Stimulated activated CD8-positive, alpha-beta memory T cell treated with anti-CD3 and anti-CD28 coated beads, Interleukin-4, amount 100 ng/mL, for 48 hours (primary cell): ENCODE measurements around the gene PAX2.

Experiments
- DNase-seq: peaks from one replicate; pipeline ENCODE4 v3.0.0-alpha.2; 2020

The PAX2 gene

DNA sequence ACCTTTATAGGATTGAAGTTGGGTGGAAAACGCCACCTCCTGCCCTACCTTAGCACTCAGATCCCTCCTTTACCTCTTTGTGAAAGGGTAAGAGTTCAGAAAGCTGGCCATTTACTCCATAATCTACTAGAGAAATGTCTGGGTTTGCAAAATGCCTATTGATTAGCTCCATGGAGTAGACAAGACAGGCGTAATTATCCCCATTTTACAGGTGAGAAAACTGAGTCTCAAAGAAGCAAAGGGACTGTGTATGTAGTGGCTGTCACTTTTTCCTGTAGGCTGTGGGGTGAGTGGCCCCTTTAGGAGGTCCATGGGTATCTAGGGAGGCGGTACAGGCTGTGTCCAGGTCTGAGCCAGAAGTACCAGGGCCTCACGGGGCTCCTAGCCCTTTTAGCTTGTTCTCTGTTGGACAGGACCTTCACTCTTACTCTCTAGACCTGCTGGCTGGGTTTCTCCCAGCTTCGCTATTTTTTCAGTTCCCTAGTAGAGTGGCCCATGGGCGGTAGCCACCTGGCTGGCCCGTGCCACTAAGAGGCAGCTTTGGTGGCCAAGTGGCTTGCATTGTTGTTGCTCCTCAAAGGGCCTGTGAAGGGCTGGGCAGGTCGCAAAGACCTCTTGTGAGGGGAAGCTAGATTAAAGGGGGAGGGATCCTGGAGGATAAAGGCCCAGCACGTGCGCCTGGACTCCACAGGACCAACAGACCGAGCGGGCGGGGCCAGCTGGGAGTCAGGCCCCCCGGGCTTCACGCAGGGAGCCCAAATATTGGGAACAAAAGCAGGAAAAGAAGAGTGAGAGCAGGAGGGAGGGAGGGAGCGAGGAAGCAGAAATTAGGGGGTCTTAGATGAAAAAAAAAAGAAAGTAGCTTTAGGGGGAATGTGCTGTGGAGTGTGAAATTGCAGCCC, 4.7 kb upstream of the PAX2 start:
- no peak for DNase-seq

DNA sequence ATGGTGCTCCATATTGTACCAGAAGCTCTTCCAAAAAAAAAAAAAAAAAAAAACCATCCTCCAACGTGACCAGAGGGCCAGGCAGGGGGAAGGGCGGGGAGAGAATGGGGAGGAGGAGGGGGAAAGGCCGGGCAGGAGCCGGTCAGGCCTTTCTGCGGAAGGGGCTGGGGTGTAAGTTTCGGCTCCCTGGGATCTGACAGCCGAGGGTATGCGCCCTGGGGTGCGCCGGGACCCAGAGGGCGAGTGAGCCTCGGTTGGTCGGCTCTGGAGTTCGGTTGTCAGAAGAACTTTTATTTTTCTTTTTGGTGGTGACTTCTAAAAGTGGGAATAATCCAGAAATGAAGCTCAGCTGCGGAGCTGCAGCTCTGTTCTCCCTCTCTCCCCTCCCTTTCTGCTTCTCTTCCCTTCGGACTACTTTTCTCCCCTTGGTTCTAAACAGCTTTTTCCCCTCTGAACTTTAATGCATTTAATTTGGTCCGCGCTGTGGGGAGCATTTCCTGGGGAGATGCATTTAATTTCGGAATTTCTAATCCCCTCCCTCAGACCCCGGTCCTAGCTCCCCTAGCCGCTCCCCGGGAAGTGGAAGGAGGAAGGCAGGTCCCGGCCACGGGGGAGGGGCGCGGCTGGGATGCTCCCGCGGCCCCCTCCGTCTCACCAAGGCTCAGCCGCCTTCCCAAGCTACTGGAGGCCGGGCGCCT, 3.9 kb upstream of the PAX2 start:
- DNase-seq: no peak

DNA sequence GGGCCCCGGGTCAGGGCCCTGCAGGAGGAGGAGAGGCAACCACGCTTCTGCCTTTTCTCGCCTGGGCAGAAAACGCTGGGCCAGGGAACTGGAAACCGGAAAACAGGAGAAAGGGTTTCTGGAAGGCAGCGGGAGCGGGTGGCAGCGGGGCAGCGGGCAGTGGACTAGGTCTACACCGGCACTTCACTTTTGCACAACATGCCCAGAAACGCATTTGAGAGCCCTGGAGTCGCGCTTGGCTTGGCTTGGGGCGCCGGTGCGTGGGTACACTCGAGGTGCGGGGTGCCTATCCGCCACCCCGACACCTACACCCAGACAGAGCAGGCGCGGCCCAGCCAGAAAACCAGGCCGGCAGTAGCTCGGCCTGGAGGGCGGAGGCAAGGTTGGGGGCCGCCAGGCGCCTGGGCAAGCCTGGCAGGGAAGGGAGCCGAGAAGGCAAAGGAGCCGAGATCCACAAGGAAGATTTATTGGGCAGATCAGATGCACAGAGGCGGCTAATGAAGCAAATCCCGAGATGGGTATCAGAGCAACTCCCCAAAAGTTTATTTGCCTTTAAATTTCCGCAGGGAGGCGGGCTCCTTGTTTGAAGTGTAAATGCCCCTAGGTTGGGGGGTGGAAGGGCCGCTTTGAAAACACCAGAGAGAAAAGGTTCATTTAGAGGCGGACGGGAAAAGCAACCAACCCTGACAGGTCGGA, 3.2 kb upstream of the PAX2 start:
- DNase-seq: no peak

DNA sequence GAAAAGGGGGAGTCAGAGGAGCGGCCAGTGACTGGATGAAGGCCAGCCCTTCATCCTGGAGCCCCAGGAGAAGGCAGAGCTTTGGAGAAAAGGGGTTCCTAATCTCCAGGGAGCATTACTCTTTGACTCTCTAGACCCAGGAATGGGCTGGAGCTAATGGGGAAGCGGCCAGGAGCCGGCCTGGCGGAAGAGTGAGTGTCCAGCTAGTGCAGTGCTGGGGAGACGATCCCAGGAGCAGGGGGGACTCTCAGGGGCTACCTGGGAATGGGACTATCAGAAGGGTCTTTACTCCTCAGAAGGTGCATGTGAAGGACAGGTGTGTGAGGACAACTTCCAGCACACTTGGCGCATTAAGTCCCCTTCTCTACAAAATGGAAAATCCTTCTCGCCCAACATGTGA, 2.4 kb upstream of the PAX2 start:
- DNase-seq: no peak

DNA sequence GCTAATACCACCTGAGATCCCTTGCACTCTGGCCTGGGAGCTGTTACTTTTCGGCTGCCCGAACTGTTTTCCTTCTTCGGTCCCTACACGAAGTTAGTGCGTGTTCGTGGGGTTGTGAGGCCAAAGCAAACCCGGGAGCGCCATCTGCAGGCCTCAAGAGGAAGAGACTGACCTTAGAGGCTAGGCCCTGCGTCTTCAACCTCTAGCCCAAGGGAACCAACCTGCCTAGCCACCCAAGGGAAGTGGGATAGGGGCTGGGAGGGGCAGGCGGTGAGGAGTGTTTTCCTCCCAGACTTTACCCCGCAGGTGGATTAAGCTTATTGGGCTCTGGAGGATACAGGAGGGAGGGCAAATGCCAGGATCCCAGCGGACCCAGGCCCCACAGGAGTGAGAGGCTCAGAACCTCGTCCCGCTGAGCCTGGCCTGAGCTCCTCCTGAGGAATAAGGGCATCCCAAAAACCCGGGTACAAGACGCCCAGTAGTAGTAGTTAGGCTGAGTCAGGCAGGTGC, 1.7 kb upstream of the PAX2 start:
- DNase-seq: peak; percentile 66

DNA sequence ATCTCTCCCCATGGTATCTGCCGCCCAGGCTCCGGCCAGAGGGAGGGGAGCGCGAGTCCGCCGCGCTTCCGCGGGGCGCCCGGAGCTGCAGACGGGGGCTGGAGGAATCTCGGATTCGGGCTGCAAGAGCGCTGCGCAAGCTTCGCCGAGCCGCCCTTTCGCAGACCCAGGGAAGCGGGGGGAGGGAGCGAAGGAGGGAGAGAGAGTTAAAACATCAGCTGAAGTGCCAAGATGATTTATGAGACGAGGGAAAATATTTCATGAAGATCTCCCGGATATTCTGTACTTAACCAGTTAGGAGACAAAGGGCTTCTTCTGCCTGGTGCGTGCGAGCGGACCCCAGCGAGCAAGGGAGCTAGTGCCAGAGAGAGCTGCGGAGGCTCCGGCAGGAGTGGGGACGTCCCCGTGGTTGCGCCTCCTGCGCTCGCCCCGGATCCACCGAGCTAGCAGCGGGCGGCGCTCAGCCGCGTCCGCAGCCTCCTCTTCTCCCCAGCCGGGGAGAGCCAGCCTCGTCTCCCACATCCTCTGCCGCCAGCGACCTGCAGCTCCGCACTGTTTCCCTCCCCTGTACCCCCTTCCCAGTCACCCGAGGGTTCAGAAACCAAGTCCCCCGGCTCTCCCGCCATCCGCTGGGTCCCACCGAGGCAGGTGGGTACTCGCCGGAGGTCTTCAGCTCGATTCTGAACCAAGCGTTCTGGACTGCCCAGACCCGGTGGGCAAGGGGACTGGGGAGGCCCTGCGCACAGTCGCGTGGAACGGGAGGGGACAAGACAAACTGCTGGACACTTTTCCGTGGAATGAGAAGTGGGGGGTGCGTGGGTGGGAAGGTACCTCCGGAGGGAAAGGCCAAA, 1.0 kb upstream of the PAX2 start:
- DNase-seq: no peak

DNA sequence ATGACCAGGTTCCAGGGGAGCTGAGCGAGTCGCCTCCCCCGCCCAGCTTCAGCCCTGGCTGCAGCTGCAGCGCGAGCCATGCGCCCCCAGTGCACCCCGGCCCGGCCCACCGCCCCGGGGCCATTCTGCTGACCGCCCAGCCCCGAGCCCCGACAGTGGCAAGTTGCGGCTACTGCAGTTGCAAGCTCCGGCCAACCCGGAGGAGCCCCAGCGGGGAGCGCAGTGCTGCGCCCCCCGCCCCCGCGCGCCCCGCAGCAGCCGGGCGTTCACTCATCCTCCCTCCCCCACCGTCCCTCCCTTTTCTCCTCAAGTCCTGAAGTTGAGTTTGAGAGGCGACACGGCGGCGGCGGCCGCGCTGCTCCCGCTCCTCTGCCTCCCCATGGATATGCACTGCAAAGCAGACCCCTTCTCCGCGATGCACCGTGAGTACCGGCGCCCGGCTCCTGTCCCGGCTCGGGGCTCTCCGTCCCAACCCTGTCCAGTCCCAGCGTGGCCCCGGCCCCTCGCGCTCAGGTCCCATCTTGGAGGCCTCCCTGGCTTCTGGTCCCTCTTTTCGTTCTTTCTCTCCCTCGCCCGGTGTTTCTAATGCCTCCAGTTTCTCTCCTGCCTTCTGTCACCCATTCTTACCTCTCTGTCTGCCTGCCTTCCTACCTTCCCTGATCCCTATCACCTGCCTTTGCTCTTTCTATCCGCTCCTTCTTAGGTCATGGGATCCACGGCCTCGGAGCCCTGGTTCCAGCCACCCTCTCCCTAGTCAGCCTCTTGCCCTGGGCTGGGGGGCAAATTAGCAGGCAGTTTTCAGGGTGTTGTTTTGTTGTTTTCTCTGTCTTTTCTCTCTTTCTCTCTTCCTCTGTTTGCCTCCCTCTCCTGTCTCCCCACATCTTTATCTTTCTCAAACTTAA, 751 bp downstream of the PAX2 start:
- DNase-seq: no peak

DNA sequence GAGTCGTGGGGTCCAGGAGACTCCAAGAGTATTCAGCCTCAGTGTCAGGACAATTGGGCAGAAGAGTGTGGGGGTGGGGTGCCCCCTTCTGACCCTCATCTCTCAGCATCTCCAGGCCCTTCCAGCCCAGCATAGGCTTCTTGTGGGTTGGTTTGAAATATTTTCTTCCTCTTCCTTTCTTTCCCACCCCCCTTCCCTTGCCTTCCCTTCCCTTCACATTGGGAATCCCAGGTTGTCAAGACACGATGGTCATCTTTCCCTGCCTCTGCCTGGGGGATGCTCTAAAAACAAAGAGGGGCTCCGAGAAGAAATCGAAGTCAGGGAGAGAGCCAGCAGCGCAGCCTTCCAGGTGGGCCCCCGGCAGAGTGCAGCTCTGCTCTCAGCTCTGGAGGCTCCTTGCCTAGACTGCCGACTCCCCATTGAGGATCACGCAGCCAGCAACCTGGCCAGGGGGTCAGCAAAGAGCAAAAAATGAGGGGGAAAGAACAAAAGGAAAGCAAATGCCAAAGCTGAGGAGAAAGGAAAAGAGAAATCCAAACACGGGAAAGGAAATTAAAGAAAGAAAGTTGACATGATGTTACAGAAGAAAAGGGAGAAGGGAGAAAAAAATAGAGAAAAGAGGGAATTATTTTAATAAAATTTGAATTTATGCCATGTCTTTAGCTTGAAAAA, 1.5 kb downstream of the PAX2 start:
- DNase-seq: no peak

DNA sequence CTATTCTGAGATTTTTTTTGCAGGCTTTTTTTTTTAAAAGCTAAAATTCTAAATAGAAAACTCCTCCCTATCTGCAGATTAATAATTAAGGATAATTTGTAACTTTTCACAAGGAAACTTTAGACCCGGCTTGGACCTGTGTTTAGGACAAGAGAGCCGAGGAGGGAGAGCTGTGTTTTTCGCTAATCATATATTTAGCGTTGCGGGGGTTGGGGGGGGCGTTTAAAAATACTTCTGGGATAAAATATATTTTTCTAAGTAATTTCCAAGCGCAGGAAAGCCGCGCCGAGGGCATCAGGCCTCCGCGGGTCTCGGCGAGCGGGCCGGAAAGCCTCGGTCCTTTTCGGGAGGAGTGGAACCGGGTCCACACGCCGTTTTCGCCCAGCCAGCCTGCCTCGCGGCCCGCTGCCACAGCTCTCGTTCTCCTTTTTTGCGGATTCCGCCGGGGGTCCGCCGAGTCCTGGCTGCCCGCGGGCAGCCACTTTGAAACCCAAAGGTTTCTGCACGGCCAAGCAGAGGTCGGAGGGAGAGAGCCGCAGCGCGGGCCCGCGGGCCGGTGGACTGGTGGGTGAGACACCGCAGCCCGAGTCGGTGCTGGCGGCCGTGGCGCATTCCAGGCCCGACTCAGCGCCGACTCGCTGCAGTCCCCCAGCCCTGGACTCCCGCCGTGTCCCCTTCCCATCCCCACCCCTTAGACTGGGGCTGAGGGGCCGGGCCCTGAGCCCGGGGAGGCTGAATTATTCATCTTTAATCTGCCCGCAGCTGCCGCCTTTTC, 2.3 kb downstream of the PAX2 start:
- no peak for DNase-seq

DNA sequence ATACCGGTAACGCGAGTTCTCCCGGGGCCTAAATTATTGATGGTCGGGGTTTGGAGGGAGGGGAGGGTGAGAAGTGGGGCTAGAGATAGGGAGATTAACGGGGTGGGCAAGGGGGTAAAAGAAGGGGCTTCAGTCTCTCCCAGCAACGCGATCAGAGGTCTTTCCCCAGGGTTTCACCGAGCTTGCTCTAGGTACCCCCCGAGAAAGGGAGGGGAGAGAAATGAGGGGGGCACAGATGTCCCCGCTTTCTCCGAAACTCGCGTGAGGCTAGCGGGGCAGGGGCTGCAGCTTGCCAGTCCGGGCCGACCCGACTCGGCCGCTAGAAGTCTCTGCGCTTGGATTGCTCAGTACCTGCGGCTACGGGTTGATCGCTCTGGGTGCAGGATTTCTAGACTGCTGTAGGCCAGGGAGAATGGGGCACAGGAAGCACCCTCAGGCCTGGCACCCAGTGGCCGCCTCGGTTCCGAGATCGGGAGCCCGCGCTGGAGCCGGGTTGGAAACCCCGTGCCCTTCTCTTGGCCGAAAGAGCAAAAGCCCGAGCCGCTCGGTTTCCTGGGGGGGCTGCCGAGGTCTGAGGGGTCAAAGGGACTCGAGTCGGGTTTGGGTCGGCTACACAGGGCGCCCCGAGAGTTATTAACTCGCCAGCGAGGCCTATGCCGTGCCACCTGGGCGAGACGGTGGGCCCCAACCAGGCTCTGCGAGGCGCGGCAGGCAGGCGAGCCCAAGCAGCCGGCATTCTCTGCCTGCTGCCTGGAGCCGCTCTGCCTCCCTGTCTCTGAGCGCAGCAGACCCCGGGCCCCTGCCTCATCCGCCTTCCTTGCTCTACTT, 3.1 kb downstream of the PAX2 start:
- no peak for DNase-seq

DNA sequence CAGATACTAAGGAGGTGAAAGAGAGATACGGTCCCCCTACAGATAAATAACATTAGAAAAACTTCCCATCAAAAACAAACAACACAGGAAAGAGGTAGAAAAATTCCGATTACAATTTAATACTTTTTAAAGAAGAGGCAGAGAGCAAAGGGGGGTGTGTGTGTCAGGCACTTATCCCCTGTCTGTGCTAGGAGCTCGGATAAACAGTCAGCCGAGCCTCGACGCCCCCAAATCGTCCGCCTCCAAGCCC, 3.6 kb downstream of the PAX2 start:
- DNase-seq: no peak

DNA sequence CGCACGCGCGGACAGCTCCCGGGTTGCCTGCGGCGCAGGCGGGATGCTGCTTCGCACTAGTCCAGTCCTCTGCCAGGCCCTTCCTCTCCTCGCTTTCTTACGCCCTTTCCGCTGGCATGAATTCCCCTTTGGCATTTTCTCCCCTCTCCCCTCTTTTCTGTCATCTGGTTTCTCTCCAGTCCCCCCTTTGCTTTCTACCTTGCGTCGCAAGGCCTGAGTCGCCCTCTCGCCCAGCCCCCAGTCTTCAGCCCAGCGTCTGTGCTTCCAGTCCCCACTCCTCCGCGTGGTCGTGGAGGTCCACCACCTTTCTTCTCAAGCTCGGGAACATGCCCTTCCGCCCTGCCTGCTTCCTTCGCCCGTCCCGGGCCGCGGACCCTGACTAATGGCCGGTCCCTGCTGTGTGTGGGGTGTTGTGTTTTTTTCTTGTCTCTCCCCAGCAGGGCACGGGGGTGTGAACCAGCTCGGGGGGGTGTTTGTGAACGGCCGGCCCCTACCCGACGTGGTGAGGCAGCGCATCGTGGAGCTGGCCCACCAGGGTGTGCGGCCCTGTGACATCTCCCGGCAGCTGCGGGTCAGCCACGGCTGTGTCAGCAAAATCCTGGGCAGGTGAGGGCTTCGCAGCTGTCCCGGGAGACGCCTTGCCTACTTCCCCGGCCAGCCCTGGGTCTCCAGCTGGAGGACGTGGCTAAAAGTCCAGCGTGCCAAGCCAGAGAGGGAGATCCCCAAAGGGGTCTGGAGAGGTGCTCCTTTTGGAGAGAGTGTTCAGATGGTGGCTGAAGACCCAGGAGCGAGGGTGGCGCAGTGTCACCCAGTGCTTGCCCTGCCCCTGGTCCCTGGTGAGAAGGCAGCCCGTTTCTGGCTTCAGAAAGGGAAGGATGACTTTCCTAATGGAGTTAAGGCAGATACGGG, 4.2 kb downstream of the PAX2 start:
- DNase-seq: no peak

DNA sequence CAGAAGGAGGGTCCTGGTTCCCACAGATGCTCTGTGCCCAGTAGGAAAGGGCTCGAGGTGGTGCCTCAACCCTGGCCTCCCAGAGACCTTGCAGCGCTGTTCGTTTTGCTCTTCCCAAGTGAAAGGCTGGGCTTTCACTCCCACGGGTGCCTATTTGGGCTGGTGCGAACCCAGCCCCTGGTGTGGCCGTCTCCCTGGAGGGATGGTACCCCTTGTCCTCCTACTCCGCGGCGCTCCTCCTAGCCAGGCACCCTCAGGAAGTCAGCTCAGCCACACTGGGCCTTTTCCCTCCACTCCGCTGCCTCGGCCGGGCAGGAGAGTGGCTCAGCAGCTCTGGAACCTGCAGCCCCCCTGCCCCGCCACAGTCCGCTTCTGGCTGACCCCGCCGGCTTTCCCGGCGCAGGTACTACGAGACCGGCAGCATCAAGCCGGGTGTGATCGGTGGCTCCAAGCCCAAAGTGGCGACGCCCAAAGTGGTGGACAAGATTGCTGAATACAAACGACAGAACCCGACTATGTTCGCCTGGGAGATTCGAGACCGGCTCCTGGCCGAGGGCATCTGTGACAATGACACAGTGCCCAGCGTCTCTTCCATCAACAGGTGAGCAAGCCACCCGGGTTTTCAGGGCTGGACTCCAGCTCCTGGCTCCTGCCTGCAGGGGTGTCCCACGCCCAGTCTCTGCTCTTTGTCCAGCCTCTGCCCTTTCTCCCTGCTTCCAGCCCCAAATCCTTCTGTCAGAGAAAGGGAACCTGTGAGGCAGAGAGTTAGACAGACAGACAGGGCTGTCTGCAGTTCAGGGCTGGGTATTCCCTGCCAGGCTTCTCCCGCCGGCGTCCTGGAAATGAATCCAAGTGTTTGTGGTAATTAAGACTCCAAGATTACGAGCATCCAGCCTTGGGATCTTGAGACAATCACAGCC, 5.2 kb downstream of the PAX2 start:
- no peak for DNase-seq

DNA sequence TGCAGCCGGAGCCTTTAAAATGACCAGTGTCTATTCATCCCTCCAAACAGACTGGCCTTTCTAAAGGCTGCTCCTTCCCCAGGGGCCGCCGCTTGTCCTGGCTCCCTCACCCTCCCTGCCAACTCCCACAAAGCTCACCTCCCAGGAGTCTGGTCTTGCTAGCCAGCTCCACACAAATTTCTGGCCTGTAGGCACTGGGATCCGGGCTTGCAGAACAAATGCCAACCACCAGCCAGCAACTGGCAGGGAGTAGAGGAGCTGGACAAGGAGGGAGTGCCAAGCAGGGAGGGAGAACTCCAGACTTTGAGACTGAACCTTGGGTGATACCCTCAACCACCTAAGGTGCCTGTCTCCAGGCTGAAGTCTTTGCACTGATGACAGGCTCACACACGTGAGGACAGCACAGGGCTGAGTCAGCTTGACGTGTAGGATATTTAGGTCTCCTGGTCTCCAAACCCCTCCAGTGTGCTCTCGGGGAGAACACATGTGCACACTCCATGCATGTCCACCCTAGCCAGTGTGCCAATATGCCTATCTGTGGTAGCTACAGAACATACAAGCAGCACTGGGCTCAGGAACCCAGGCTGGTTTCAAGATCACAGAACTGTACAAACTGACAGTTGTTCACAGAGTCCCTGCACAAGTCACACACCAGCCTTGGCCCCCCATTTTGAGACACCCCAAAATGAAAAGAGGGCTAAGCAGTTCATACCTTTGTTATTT, 6.0 kb downstream of the PAX2 start:
- DNase-seq: no peak

DNA sequence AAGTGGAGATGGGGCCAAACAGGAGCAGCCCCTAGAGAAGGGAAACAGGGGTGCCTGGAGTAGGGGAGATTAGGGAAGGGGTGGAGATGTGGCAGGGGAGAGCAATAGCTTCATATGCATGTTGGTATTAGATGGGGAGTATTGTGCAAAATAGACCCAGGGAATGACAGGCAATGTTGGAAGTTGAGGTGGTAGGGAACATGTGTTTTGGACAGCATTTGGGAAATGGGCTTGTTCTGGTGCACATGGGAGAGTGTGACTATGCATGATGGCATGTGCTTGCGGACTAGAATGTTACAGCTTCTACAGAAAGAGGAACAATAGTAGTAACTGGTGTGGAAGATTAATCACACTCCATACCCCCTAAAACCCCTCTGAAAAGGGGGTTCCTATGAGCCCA, 10.4 kb downstream of the PAX2 start:
- no peak for DNase-seq

DNA sequence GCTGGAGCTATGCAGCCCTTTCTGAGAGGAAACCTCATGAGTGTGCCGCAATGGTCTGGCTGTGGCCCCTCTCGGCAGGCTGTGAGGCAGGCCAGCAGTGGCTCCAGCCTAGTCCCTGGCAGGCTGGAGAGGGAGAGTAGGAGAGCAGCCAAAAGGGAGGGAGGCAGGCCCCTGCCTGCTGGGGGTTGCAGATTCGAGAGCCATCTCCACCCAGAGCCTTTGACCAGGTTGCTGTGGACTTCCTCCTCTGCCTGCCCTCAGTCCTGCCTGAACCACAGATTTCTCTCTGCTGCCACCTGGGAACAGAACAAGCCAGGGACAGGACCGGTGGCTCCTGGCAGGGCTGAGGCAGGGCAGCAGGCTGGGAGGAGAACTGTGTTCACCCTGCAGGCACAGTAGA, 13.9 kb downstream of the PAX2 start:
- no peak for DNase-seq

DNA sequence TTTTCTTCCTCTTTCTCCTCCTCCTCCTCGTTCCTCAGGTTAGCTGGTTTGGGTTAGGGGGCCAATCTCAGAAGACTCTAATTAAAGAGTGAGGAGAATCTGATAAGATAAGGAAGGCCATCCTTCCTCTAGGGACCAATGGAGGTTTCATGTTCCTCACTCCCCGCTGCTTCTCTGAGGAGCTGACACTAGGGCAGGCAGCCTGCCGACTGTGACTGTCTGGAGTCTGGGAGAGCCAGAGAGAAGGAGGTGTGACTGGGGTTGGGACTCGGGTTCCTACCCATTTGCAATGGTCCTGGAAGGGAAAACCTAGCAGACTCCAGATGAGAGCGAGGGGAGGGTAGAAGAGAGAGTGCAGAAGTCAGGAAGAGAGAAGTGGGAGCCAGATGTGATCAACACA, 15.3 kb downstream of the PAX2 start:
- DNase-seq: no peak
